Measurements from ENCODE around the gene XXYLT1. TPM values are rescaled to one million over a fixed set of nuclear protein-coding genes. Genes with fewer than 3 reads are reported as not detected.
A peak's percentile ranks its signal among the peaks of the same experiment; 100 is the strongest.

Gene XXYLT1
- total RNA-seq, 4 donors from 2014 or later, result 9.8 to 14.6 (median 13.9) TPM

DNA sequence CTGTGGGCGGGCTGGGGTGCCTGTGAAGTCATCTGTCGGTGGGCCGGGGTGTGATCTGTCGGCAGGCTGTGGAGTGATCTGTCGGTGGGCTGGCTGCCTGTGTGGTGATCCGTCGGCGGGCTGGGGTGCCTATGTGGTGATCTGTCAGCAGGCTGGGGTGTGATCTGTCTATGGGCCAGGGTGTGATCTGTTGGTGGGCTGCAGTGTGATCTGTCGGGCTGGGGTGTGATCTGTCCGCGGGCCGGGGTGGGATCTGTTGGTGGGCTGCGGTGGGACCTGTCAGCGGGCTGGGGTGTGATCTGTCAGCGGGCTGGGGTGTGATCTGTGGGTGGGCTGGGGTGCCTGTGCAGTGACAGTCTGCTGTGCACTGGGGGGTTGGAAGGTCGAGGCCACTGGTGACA, 204.5 kb downstream of the XXYLT1 start:
- TF ChIP-seq, protein P1, sequence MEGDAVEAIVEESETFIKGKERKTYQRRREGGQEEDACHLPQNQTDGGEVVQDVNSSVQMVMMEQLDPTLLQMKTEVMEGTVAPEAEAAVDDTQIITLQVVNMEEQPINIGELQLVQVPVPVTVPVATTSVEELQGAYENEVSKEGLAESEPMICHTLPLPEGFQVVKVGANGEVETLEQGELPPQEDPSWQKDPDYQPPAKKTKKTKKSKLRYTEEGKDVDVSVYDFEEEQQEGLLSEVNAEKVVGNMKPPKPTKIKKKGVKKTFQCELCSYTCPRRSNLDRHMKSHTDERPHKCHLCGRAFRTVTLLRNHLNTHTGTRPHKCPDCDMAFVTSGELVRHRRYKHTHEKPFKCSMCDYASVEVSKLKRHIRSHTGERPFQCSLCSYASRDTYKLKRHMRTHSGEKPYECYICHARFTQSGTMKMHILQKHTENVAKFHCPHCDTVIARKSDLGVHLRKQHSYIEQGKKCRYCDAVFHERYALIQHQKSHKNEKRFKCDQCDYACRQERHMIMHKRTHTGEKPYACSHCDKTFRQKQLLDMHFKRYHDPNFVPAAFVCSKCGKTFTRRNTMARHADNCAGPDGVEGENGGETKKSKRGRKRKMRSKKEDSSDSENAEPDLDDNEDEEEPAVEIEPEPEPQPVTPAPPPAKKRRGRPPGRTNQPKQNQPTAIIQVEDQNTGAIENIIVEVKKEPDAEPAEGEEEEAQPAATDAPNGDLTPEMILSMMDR (IDR thresholded peaks at IDR 0.05), result no peak
- TF ChIP-seq POLR2A (IDR thresholded peaks at IDR 0.05), result no peak
- H3K27me3 ChIP-seq, result no peaks in the 10 kb centered on the region
- no peak overlapping the region for H3K4me3 ChIP-seq (replicated peaks in 1 of 3)
- intact Hi-C loops (cut with DNase I), result no loop called here
- no peaks in the 10 kb centered on the region for H3K9me3 ChIP-seq
- no peak for DNase-seq
- no peak overlapping the region for H3K27ac ChIP-seq
- H3K36me3 ChIP-seq, result peaks cover 0 to 3% of the 10 kb centered on the region in 2 donors
- H3K4me1 ChIP-seq, result no peaks in the 10 kb centered on the region
- 94 to 97% methylated on average over 8 to 9 of the region's 16 CpGs for WGBS, 2 donors

- no peaks in the 10 kb centered on the region for H3K4me1 ChIP-seq
- intact Hi-C loops (cut with DNase I), result no loop called here
- no peak overlapping the region for H3K27ac ChIP-seq
- peaks cover 0 to 3% of the 10 kb centered on the region in 2 donors for H3K36me3 ChIP-seq
- TF ChIP-seq, protein P1 (IDR thresholded peaks at IDR 0.05), result no peak
- TF ChIP-seq POLR2A (IDR thresholded peaks at IDR 0.05), result no peak
- no peak overlapping the region for H3K4me3 ChIP-seq (replicated peaks in 1 of 3)
- H3K9me3 ChIP-seq, result no peaks in the 10 kb centered on the region
- no peaks in the 10 kb centered on the region for H3K27me3 ChIP-seq
- WGBS, 2 donors, result 94 to 95% methylated on average over 7 to 8 of the region's 13 CpGs
- no peak for DNase-seq
Measured at GRCh38 chr3:195065864-195066185, 205.1 kb downstream of the XXYLT1 start.

DNA sequence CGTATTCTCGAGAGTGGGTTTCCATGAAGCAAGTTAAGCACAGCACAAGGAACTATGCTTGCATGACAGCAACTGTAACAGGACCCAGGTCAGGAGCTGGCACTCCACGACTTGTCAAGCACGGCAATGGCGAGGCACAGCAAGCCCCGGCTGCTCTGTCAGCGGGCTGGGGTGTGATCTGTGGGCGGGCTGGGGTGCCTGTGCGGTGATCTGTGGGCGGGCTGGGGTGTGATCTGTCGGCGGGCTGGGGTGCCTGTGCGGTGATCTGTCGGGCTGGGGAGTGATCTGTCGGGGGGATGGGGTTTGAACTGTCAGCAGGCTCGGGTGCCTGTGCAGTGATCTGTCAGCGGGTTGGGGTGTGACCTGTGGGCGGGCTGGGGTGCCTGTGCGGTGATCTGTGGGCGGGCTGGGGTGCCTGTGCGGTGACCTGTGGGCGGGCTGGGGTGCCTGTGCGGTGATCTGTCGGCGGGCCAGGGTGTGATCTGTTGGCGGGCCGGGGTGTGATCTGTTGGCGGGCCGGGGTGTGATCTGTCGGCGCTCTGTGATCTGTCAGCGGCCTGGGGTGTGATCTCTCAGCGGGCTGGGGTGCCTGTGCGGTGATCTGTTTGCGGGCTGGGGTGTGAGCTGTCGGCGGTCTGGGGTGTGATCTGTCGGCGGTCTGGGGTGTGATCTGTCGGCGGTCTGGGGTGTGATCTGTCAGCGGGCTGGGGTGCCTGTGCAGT, 205.7 kb downstream of the XXYLT1 start:
- Histone ChIP-seq H3K36me3 (peaks cover 0 to 3% of the 10 kb centered on the region in 2 donors), H3K4me1 (no peaks in the 10 kb centered on the region), H3K4me3 (replicated peaks in 1 of 3) (no peak overlapping the region), H3K27me3 (no peaks in the 10 kb centered on the region), H3K27ac (no peak overlapping the region), H3K9me3 (no peaks in the 10 kb centered on the region)
- intact Hi-C loops (cut with DNase I), result no loop called here
- no peak for TF ChIP-seq POLR2A (IDR thresholded peaks at IDR 0.05)
- TF ChIP-seq, protein P1 (IDR thresholded peaks at IDR 0.05), result no peak
- WGBS, 2 donors, result 58 to 69% methylated on average over 4 to 16 of the region's 42 CpGs
- DNase-seq, result peak; percentile 70 to 83

- Histone ChIP-seq H3K27ac (no peak overlapping the region), H3K27me3 (no peaks in the 10 kb centered on the region), H3K4me3 (replicated peaks in 1 of 3) (no peak overlapping the region), H3K4me1 (no peaks in the 10 kb centered on the region), H3K9me3 (no peaks in the 10 kb centered on the region), H3K36me3 (peaks cover 0 to 3% of the 10 kb centered on the region in 2 donors)
- intact Hi-C loops (cut with DNase I), result no loop called here
- 71 to 77% methylated on average over 8 of the region's 8 CpGs for WGBS, 2 donors
- TF ChIP-seq POLR2A (IDR thresholded peaks at IDR 0.05), result no peak
- no peak for DNase-seq
Measured at GRCh38 chr3:195064300-195064931, 206.5 kb downstream of the XXYLT1 start.

DNA sequence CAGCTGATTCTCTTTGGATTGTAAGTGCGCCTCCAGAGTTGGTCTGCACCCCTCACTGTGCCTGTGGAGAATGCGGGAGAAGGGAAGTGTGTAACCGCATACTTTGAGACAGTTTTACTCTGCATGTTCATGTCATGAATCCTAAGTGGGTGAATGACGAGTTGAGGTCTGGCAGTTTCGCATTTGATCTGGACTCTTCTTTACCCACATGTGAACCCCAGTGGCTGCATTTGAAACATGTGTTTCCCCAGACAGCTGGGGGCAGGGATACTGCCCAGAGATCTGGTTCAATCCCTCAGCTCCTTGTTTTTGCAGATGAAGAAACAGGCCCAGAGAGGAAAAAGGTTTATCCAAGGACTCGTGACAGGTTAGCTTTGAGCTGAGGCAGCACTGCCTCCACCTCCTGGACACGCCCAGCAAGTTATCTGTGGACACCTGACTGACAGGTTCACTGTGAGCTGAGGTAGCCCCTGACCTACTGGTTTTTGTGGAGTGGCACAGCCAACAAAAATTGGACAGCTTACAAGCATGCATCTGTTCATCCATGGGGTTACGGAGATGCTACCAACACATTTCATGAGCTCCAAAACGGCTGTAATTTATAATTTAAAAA, 207.3 kb downstream of the XXYLT1 start:
- no peaks in the 10 kb centered on the region for H3K4me1 ChIP-seq
- H3K27ac ChIP-seq, result no peak overlapping the region
- intact Hi-C loops (cut with DNase I), result no loop called here
- 93% methylated on average over 9 of the region's 9 CpGs for WGBS, 2 donors
- H3K4me3 ChIP-seq (replicated peaks in 1 of 3), result no peak overlapping the region
- TF ChIP-seq, protein P1 (IDR thresholded peaks at IDR 0.05), result no peak
- TF ChIP-seq POLR2A (IDR thresholded peaks at IDR 0.05), result no peak
- H3K9me3 ChIP-seq, result no peaks in the 10 kb centered on the region
- DNase-seq, result peak in 1 of 2 donors; percentile 20
- no peaks in the 10 kb centered on the region for H3K27me3 ChIP-seq
- no peaks in the 10 kb centered on the region for H3K36me3 ChIP-seq
